Stimulated activated CD4-positive, alpha-beta T cell treated with anti-CD3 and anti-CD28 coated beads, Interleukin-4, amount 100 ng/mL, for 1 hour (primary cell): ENCODE results near the gene ANKS6.

ENCODE experiments used
- DNase-seq: peaks from one replicate; pipeline ENCODE4 v3.0.0-alpha.2; 2020

Gene ANKS6

GRCh38 chr9:98796364-98797101, at the start of gene ANKS6:
Gene ANKS6 (minus strand): TSS chr9:98796555. CDS start chr9:98796491, 64 bp downstream.
- DNase-seq: peak; percentile 85

GRCh38 chr9:98846081-98846480, 49.7 kb upstream of the ANKS6 start:
- no peak for DNase-seq

- no peak for DNase-seq
Measured at GRCh38 chr9:98842510-98842909, 46.2 kb upstream of the ANKS6 start.

GRCh38 chr9:98839724-98840123, 43.4 kb upstream of the ANKS6 start:
- no peak for DNase-seq

- no peak for DNase-seq
Measured at GRCh38 chr9:98838868-98839565, 42.7 kb upstream of the ANKS6 start.

- DNase-seq: no peak
Measured at GRCh38 chr9:98838155-98838867, 42.0 kb upstream of the ANKS6 start.

- no peak for DNase-seq
Measured at GRCh38 chr9:98837516-98837915, 41.2 kb upstream of the ANKS6 start.

- DNase-seq: no peak
Measured at GRCh38 chr9:98836206-98836605, 39.9 kb upstream of the ANKS6 start.

GRCh38 chr9:98834386-98834785, 38.0 kb upstream of the ANKS6 start:
- DNase-seq: no peak

GRCh38 chr9:98833090-98833956, 37.0 kb upstream of the ANKS6 start:
- no peak for DNase-seq

- no peak for DNase-seq
Measured at GRCh38 chr9:98832768-98833089, 36.4 kb upstream of the ANKS6 start.

- DNase-seq: no peak
Measured at GRCh38 chr9:98831696-98832095, 35.3 kb upstream of the ANKS6 start.

GRCh38 chr9:98830554-98830953, 34.2 kb upstream of the ANKS6 start:
- DNase-seq: no peak

- DNase-seq: no peak
Measured at GRCh38 chr9:98829766-98830165, 33.4 kb upstream of the ANKS6 start.

- no peak for DNase-seq
Measured at GRCh38 chr9:98826716-98827115, 30.4 kb upstream of the ANKS6 start.

GRCh38 chr9:98825414-98825813, 29.1 kb upstream of the ANKS6 start:
- no peak for DNase-seq

GRCh38 chr9:98823666-98824334, 27.4 kb upstream of the ANKS6 start:
- DNase-seq: no peak

- DNase-seq: no peak
Measured at GRCh38 chr9:98822661-98823060, 26.3 kb upstream of the ANKS6 start.

- DNase-seq: no peak
Measured at GRCh38 chr9:98821831-98822230, 25.5 kb upstream of the ANKS6 start.

- no peak for DNase-seq
Measured at GRCh38 chr9:98819231-98819630, 22.9 kb upstream of the ANKS6 start.

- DNase-seq: no peak
Measured at GRCh38 chr9:98818764-98819163, 22.4 kb upstream of the ANKS6 start.

- no peak for DNase-seq
Measured at GRCh38 chr9:98815391-98815951, 19.1 kb upstream of the ANKS6 start.
